Left kidney (tissue), 8 donors: ENCODE data around the gene SHISAL1. TPM values are rescaled to one million over a fixed set of nuclear protein-coding genes. Genes with fewer than 3 reads are reported as not detected.

ENCODE experiments used
- DNase-seq: peaks from one replicate; pipeline ENCODE4 v3.0.0-alpha.2; 2013
- long read RNA-seq, 8 donors: transcript quantifications; one replicate each; lab custom pipeline, GENCODE V29; 2026
- polyA plus RNA-seq: library from polyadenylated mRNA; unstranded; fragments of 120-200 nt; gene quantifications from one replicate; pipeline ENCODE4 v1.2.1, GENCODE V29; 2013; ENCODE audit not compliant: insufficient read length

The SHISAL1 gene
- 2.3 TPM for polyA plus RNA-seq
- long read RNA-seq, donor 1: 0 reads
- long read RNA-seq, donor 2: 0 reads
- long read RNA-seq, donor 3: 0 reads
- long read RNA-seq, donor 4: 0 reads
- long read RNA-seq, donor 5: 0 reads
- long read RNA-seq, donor 6: 0 reads
- long read RNA-seq, donor 7: 0 reads
- long read RNA-seq, donor 8: 0 reads

DNA sequence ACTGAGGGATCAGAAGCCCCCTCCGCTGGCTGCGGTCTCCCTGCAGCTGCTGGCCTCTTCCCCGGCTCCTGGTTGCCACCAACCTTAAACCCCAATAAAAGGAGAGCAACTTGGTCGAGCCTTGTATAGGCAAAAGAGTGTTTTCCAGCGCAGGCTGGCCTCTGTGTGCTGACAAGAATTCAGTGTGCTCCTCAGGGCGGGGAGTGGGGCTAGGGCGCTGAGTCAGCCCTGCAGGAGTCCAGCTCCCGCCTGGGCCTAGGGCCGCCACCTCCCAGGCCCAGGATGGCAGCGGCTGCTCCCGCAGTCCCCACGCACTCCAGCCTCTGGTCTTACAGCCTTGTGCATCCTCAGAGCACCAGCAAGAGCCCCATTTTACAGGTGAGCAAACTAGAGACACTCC lies at the start of gene SHISAL1:
Gene SHISAL1, minus strand, starts transcription at position 186 of the 400 bp plus-strand sequence. CDS start 12,006 bp downstream, outside the sequence.
- no peak for DNase-seq

DNA sequence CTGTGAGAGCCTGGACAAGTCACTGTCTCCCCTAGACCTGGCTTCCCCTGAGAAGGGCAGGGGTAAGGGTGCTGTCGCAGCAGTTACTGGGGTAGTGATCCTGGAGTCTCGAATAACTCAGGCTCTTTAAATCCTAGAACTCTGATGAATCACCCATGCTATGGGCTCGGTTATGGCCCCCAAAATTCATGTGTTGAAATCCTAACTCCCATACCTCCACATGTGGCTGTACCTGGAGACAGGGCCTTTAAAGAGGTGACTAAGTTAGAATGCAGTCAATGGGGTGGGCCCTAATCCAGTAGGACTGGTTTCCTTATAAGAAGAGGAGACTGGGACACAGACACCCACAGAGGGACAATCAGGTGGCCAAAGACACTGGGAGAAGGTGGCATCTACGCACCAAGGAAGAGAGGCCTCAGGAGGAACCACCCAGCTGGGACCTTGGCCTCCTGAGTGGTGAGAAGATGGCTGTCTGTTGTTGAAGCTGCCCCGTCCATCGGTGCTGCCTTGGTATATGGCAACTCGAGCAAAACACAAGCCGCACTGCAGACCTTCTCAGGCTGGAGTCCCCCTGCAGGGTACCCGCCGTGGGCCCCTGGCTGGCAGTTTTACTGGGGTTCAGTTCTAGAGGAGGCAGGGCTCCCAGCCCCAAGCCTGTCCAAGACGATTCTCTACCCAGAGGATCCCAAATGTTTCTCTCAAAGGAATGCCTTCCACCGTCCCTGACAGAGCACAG lies 48.8 kb upstream of the SHISAL1 start:
- no peak for DNase-seq

DNA sequence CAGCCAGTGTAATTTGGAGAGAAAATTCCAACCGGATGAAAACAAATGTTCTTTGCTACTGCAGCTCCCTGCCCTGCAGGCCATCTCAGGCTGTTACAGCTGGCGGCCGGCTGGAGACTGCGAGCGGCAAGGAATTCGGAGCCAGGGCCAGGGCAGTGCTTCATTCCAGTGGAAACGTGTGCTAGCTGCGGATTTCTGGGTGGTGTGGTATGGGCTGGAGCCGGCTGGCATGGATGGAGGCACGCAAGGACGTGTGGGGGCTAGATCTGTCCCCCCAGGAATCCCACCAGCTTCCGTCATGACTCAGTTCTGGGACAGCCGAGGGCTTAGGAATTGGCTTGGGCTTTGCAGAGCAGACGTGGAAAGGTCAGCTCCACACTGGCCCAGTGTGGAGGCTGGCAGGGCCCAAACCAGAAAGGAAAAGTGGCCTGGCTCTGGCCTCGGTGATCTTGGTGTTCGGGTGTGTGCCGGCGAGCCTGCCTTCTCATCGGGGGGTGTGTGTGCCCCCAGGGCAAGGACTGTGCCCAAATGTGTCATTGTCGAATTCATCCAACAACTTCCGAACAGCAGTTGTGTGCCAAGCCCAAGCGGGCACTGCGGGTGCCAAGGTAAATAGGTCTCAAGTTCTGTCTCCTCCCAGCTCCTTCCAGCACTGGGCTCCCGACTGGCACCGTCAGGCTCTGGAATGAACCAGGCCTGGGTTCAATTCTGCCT lies 48.1 kb upstream of the SHISAL1 start:
- no peak for DNase-seq

DNA sequence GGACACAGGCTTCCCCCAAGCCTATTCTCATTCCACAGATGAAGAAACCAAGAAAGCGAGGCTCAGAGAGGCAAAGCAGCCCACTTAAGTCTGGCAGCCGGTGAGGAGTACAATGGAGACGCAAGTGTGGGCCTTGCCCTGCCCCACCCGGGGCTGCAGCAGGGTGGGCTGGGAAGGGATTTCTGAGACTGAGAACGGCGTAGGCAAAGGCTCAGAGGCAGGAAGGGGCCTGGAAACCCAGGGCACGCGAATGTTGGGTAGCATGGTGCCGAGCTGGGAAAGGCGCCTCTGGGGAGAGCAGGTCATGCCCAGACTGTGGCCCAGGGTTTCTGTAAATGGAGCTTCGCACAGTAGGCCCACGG lies 47.5 kb upstream of the SHISAL1 start:
- no peak for DNase-seq

DNA sequence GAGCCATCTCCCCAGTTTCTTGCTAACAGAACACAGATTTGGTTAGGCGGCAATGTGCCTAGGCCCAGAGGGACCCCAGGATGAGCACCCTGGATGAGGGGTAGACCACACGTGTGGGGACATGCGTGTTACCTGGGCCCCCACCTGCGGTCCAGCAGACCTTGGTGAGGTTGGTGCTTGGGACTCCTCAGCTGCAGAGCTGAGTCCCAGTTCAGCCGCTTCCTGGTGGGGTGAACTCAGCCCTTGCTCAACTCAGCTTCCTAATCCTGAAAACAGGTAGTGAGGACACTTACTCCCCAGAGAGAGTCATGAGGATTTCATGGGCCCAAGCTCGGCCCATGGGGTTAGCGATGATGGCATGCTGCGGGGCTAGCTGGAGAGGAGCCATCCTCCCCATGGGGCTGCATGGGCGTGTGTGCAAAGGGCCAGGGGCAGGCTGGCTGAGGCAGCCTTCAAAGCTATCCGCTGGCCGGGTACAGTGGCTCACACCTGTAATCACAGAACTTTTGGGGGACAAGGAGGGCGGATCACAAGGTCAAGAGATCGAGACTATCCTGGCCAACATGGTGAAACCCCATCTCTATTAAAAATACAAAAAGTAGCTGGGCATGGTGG lies 46.9 kb upstream of the SHISAL1 start:
- no peak for DNase-seq

DNA sequence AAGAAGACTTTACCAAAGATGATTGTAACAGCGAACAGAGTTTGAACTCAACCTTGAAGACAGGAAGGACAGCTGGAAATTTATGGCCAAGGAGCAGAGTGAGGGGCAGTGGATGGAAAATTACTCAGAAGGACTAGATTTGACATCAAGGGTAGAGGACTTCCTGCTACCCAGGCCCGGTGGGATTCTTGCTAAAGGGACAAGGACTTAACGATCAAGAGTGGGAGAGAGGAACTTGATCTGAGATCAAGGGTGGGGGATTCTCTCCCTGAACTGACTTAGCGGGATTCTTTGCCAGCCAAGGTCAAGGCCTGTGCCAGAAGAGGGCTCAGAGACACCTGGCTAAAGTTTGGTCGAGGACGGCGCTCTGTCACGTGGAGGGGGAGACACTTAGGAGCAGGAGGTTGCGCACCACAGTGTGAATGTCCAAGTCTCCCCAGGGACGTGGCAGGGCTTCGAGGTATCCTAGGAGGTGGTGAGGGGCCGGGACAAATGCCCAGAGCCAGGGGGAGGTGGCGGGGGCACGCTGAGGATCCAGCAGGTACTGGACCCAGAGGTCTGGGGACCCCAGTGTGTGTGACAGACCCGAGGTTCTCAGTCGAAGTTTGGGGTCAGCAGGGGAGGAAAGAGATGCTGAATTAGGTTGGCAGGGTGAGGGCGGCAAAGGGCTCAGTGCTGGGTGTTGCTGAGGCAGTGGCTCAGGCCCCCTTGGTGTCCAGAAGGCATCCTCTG lies 46.1 kb upstream of the SHISAL1 start:
- DNase-seq: no peak

DNA sequence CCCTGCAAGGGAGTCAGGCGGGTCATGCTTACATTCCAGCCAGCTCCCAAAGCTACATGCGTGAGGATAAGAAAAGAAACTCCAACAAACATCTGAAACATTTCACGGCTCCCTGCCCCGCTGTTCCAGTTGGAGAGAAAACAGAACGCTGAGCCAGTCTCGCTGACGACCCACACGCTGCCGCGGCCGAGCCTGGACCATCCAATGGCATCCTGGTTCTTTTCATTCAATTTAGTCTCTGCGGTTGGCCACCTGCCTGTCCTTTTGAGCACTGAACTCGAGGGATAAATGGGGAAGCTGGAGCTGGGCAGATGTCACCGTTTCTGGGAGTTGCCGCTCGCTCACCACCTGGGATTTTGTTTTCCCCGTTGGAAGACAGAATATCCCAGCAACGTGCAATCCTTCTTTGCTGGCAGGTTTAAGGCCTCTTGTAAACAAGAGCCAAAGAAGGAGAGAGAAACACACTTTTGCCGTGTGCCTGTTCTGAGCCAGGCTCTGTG lies 45.3 kb upstream of the SHISAL1 start:
- DNase-seq: no peak

DNA sequence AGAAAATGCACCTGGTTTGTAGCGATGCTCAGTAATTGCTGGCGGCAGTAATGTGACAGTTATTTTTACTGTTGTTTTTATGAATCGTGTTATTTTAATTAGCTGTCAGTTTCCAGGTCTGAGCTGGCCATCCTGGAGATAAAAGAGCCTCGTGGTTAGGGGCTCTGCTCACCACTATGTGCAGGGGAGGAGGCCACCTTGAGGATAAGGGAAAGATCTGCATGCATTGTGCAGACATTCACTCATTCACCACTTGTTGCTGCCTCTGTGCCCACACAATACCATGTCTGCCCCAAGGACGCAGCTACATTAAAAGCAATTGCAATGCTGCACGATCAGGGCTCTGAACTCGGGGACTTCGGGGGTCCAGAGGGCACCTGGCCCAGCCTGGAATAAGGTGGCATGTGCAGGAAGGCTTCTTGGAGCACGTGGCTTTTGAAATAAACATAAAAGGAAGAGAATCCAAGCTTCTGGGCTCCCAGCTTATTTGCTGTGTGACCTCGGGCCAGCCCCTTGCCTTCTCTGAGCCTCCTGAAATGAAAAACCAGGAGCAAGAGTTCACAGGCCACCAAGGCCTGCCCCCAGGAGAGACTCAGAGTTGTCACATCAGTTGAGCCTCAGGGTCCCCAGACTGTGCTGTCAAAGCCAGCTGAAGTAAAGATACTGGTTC lies 44.7 kb upstream of the SHISAL1 start:
- DNase-seq: no peak

DNA sequence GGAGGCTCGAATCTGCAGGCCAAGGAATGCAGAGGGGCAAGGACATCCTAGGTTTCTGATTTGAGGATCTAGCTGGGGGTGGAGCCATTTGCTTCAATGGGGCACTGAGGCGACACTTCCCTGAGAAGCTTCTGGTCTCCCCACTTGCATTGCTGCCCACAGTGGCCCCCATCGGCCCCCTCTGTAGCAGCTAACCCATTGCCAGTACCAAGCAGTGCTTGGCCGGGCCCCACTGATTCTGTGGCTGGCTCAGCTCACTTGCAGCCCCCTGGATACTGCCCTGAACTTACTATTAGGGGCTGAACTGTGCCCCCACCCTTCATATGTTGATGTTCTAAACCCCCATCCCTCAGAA lies 42.9 kb upstream of the SHISAL1 start:
- DNase-seq: no peak

DNA sequence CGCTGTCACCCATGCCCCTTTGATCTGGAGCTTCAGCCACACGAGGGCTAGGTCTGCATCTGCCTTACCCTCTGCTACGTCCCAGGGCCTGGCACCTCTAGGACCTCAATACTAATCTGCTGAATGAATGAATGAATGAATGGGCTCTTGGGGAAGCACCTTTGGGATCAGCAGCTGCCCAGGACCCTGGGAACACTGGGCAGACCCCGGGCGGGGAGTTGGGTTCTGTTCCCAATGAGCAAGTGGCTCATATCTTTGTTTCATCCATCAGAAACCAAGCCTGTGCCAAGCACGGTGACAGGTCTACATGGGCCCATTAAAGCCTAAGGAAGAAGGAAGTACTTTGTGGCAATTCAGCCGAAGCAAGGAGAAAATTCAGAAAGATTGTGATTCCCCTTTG lies 41.5 kb upstream of the SHISAL1 start:
- DNase-seq: no peak

DNA sequence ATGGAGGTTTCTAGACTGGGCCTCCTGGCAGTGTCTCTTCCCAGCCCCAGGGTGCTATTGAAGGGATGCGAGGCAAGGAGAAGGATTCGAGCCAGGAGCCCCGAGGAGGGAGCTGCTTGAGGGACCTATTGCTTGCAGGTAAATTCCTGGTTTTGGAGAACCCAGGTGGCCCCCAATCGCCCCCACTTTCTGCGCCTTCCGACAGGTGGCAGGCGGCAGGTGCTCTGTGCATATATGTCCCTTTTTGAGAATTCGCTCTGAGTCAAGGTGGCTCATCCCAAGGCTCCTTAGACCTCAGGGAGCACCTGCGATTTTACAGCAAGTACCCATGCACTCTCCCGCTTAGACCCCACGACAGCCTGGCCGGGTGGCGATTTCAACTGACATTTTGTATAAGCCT lies 40.3 kb upstream of the SHISAL1 start:
- DNase-seq: no peak

DNA sequence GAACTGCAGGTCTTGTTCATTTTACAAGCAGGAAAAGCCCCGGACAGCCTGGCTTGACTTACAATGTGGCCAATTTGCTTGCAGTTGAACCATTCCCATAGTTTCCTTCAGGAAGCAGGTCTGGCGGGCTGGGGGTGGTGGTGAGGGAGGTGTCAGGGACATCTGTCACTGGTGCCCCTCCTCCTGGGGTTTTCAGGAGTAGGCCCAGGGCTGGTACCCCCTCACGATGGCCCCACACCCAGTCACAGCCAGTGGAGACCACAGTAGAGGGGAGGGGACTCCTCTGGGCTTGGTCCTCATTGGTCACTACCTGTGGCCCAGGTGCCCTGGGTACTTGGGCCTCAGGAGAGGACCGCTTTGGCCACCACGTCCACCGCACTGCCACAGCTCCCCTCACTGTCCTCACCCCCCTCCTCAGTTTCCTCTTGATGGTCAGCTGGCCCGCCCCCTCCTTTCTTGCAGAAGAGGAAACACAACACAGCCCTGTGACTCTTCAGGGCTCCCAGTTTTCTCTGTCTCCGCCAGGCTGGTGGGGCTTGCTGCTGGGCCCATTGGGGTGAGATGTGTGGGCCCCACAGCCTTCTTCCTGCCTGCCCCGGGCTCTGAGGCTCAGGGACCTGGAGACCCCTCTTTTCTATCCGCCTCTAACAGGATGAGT lies 39.8 kb upstream of the SHISAL1 start:
- DNase-seq: no peak

DNA sequence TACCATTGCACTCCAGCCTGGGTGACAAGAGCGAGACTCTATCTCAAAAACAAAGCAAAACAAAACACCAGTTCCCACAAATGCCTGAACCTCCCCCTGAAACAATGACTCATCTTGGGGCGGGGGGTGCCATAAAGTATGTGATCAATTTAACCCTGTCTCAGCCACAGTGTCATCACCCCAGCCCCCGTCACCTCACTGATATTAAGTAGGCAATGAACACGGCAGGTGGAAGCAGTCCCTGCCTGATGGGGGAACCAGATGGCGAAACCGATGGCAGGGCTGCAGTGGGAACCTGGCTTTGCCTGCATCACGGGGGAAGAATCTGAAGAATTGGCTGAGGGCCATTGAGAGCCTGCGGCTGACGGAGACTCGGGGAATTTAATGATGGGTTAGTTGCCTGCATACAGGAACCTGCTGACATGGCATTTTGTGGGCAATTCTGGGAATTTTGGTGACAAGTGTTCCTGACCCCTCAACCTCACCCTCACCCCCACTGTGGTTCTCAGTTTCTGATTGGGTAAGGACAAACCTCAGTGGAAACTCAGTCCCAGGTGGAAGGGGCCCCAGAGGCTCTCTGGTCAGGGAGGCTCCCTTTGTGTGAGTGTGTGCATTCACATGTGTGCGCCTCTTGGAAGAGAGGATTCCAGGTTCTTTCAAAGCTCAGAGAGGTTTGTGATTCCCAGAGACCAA lies 39.1 kb upstream of the SHISAL1 start:
- DNase-seq: no peak

DNA sequence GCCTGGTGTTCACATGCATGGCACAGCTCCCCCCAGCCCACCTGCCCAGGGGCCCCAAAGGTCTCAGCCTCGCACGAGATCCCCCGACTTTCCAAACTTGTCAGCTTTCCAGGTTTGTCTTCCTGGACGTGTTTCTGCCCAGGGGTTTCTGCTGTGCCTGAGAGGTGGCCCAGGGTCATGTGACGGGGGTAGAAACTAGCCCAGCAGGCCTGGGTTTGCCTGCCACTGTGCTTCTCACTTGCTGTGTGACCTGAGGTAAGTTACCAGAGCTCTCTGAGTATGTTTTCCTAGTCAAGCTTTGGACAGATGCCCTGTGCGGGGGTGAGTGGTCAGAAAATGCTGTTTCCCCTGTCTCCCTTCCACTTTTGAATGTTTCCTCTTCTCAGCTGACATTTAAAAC lies 38.3 kb upstream of the SHISAL1 start:
- DNase-seq: no peak

DNA sequence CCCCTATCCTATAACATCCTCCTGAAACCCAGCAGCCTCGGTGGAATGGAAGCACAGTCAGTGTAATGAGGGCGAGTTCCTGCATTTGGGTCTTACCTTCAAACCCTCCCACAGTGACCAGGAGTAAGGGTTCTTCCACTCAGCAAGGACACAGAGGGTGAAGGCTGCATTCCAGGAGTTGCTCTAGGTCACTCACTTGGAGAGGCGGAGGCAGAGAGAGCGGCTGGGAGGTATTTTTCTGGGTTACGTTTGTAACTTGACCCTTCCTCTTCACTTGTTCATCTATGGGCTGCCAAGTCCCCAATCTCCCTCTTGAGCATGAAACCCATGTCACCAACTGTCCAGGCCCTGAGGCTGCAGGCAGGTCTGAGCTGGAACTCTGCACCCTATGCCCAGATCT lies 36.8 kb upstream of the SHISAL1 start:
- no peak for DNase-seq

DNA sequence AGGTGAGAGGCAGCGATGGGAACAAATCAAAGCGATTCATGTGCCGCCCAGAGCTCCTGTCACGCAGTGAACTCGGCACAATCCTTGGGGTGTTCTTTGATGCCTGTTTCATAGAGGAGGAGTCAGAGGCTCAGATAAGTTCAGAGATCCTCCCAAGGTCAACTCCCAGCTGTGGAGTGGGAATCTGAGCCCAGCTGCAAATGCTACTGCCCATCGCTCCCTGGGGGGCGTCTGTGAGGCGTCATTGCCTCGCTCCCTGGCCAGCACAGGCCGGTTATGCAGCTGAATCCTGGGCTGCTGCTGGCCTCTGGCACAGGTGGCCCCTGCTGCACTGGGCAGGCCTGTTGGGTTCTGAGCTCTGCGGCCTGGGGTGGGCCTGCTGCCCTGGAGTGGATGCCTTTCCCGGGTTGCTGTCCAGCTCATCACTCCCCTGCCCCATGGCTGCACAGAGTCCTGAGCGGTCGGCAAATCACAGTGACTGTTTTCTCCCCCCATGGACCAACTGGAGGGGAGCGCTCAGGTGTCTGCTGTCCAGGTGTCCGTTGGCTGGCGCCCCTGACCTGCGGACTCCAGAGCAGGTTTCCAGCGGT lies 36.3 kb upstream of the SHISAL1 start:
- no peak for DNase-seq

DNA sequence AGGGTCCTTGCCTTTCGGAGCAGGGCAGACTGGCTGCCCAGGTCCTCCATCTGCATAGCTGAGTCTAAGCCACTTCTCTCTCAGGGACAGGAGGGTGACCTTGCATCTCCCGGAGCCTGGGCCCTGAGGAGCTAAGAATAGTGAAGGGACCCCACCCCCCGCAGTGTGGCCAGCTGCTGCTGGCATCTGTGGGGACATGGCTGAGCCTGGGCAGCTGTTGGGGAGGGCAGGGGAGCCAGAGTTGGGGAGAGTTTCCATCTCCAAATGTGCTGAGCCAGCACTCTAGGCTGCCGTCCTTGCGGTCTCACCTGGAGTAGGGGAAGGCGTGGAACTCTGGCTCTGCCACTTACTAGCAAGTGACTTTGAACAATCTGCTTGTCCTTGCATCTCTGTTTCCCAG lies 34.8 kb upstream of the SHISAL1 start:
- no peak for DNase-seq

DNA sequence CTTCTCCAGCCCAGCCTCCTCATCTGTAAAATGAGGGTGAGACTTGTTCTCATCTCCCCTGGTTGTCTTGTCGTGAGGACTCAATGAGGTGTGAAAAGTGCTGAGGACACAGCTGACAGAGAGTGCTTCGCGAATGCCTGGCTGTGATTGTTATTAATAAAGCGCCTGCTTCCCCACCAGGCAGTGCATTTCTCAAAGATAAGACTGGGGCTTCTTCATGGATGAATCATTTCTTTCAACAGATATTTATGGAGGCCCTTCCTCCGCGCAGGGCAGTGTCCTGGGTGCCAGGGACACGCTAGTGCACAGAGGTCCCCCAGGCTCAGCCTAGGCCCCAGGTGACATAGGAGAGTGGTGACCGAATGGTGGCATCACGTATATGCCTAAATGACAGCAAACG lies 34.3 kb upstream of the SHISAL1 start:
- DNase-seq: no peak

DNA sequence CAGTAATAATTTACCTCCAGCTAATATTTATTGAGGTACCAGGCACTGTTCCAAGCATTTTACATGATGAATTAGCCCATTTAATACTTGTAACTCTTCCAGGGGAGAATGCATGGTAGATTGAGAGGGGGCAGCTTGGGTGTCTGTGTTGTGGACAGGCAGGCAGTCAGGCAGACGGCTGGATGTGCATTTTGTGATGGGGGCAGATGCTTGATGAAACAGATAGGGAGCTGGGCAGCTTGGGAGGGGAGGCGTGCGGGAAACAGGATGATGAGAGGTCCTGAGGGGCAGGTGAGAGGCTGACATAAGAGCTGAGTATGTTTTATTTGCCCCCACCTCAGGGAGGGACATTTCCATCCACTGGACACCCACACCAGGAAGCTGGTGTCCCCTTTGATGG lies 33.1 kb upstream of the SHISAL1 start:
- no peak for DNase-seq

DNA sequence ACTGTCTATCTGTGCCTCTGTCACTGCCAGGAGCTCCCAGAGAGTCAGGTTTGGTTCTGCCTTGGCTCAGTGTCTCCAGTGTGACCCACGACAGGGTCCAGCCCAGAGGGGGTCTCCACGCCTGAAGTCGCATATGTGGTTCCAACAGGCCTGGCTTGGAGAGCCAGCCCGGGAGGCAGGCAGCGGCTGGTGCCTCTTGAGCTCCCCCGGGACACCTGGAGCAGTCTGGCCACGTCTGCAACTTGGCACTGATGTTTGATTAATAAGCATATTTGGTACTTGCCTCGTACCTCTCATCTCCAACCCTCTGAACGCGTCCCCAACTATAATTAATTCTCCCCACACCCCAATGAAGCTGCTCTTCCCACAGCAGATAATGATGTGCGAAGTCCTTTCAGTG lies 31.7 kb upstream of the SHISAL1 start:
- DNase-seq: no peak
